ENCODE data around the gene AKAP6.

Gene AKAP6

DNA sequence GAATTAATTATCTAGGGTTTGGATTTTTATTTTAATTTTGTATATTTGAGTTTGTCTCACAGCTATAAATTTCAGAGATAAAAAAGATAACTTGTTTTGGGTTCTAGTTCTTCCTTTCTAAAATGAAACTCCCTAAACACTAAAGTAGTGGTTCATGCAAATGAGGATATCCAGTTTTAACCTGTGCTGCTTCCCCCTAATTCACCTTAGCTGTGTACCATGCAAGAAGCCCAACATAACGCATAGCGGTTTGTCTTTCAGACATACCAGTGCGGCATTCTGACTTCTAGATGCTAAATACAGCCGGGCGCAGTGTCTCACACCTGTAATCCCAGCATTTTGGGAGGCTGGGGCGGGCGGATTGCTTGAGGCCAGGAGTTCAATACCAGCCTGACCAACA is 320.9 kb downstream of the AKAP6 start:
- Histone ChIP-seq H3K79me2 (ENCODE audit: insufficient read depth, low read length) (no peaks in the 10 kb centered on the region), H3K4me1 (ENCODE audit: insufficient read depth, low read length, severe bottlenecking) (no peaks in the 10 kb centered on the region), H3K27ac (ENCODE audit: low read depth, low read length, poor library complexity, severe bottlenecking) (no peak overlapping the region), H3K4me3 (ENCODE audit: low read depth, low read length, poor library complexity, severe bottlenecking) (no peak overlapping the region), H3K9me3 (ENCODE audit: low read length) (no peaks in the 10 kb centered on the region), H3K4me2 (ENCODE audit: low read length) (no peak overlapping the region), H3K9ac (ENCODE audit: low read length) (no peak overlapping the region), H3K9me2 (ENCODE audit: low read depth, low read length) (no peaks in the 10 kb centered on the region), H4K20me1 (ENCODE audit: insufficient read depth, low read length) (no peaks in the 10 kb centered on the region), H2AFZ (ENCODE audit: low read length) (no peak overlapping the region), H3K27me3 (ENCODE audit: insufficient read depth, low read length) (no peaks in the 10 kb centered on the region), H3K36me3 (ENCODE audit: insufficient read depth, low read length) (no peaks in the 10 kb centered on the region), H3F3A (ENCODE audit: insufficient read depth, low read length) (no peaks in the 10 kb centered on the region)
- TF ChIP-seq CTCF (IDR thresholded peaks at IDR 0.05; ENCODE audit: low read length), result no peak
- TF ChIP-seq EZH2 (IDR thresholded peaks at IDR 0.05; ENCODE audit: borderline replicate concordance, low read length), result no peak

- Histone ChIP-seq H3K4me1 (ENCODE audit: insufficient read depth, low read length, severe bottlenecking) (no peaks in the 10 kb centered on the region), H3K4me3 (ENCODE audit: low read depth, low read length, poor library complexity, severe bottlenecking) (no peak overlapping the region), H3K9me2 (ENCODE audit: low read depth, low read length) (no peaks in the 10 kb centered on the region), H3K9ac (ENCODE audit: low read length) (no peak overlapping the region), H3F3A (ENCODE audit: insufficient read depth, low read length) (no peaks in the 10 kb centered on the region), H3K27me3 (ENCODE audit: insufficient read depth, low read length) (no peaks in the 10 kb centered on the region), H3K27ac (ENCODE audit: low read depth, low read length, poor library complexity, severe bottlenecking) (no peak overlapping the region), H3K9me3 (ENCODE audit: low read length) (no peaks in the 10 kb centered on the region), H3K79me2 (ENCODE audit: insufficient read depth, low read length) (no peaks in the 10 kb centered on the region), H4K20me1 (ENCODE audit: insufficient read depth, low read length) (no peaks in the 10 kb centered on the region), H3K36me3 (ENCODE audit: insufficient read depth, low read length) (no peaks in the 10 kb centered on the region), H2AFZ (ENCODE audit: low read length) (no peak overlapping the region), H3K4me2 (ENCODE audit: low read length) (no peak overlapping the region)
- TF ChIP-seq CTCF (IDR thresholded peaks at IDR 0.05; ENCODE audit: low read length), result no peak
- TF ChIP-seq EZH2 (IDR thresholded peaks at IDR 0.05; ENCODE audit: borderline replicate concordance, low read length), result no peak
These were observed 321.6 kb downstream of the AKAP6 start for GRCh38 chr14:32650665-32651064.

GRCh38 chr14:32654106-32654505 is 325.0 kb downstream of the AKAP6 start:
- no peak overlapping the region for H3K4me2 ChIP-seq (ENCODE audit: low read length)
- no peak overlapping the region for H3K4me3 ChIP-seq (ENCODE audit: low read depth, low read length, poor library complexity, severe bottlenecking)
- H3K9me3 ChIP-seq (ENCODE audit: low read length), result no peaks in the 10 kb centered on the region
- no peaks in the 10 kb centered on the region for H3F3A ChIP-seq (ENCODE audit: insufficient read depth, low read length)
- no peaks in the 10 kb centered on the region for H3K79me2 ChIP-seq (ENCODE audit: insufficient read depth, low read length)
- H3K27me3 ChIP-seq (ENCODE audit: insufficient read depth, low read length), result no peaks in the 10 kb centered on the region
- H3K27ac ChIP-seq (ENCODE audit: low read depth, low read length, poor library complexity, severe bottlenecking), result no peak overlapping the region
- H3K36me3 ChIP-seq (ENCODE audit: insufficient read depth, low read length), result no peaks in the 10 kb centered on the region
- no peaks in the 10 kb centered on the region for H3K4me1 ChIP-seq (ENCODE audit: insufficient read depth, low read length, severe bottlenecking)
- no peaks in the 10 kb centered on the region for H3K9me2 ChIP-seq (ENCODE audit: low read depth, low read length)
- H4K20me1 ChIP-seq (ENCODE audit: insufficient read depth, low read length), result no peaks in the 10 kb centered on the region
- no peak for TF ChIP-seq CTCF (IDR thresholded peaks at IDR 0.05; ENCODE audit: low read length)
- H2AFZ ChIP-seq (ENCODE audit: low read length), result no peak overlapping the region
- H3K9ac ChIP-seq (ENCODE audit: low read length), result no peak overlapping the region
